GM21576 (cell line): ENCODE results near the gene RPL37A.
"Not testable (repeated sequence)": the region's sequence is repeated elsewhere in the genome, so short reads cannot be mapped to it uniquely, and the experiment has no call there.

Experiments used
- ATAC-seq: cut with Tn5 transposase; IDR thresholded peaks from one replicate; pipeline ENCODE4 v1.9.1; 2021; ENCODE audit warnings: mild to moderate bottlenecking, moderate library complexity; ENCODE audit not compliant: unreplicated experiment

Gene RPL37A

DNA sequence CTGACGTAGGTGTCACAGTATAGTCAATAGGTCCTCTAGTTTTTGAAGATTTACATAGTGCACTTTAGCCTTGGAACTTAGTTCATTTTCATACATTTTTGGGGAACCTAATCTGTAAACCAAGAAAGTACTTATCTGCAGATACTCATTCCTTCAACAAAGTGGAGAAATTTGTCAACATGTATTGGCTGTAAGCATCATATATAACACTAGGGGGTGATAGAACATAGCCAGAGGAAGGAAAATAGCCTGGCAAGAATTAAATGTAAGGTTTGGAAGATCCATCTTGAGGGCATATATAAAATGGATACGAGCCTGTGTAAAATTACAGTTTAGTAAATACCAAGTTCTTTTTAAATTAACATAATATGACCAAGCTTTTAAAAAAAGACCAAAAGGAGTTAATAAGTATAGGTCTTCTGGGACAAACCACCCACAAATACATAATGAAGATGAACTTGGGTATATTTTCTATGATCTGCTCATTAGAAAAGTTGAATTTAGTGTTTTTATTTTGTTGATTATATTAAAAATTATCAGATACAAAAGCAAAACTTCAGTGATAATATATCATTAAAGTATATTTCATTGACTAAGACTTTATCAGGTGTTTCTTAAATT lies 18.2 kb downstream of the RPL37A start:
- no peak for ATAC-seq

DNA sequence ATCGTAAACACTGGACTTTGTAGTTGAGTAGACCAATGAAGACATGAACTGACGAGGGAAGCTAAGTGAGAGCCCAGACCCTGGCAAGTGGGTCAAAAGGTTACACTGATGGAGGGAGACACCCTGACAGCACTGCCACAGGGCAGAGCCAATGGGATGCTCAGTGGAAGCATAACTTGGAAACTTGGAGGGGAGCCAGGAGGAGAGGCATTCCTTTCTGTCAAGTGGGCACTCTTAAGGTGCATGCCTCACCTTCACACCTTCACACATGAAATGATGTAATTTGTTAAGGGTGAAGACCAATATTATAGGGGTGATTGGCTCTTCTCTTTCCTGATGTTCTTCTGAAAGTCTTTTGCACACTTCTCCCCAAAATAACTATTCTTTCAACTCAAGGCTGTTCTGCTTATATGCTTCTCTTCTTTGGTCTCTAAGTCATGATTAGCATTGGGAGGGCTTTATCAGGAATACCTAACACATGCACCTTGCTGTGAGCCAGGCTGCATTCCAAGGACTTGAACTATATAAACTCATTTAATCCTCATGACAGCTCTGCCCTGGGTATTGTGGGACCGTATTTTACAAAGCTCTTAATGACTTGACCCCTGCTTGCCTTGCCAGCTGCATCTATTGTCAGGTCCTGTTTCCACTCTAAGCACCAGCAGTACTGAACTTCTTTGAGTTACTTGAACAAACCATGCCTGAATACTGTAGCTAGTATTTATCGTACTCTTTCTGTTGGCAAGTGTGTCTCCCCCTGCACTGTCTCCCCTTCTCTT lies 19.0 kb downstream of the RPL37A start:
- no peak for ATAC-seq

DNA sequence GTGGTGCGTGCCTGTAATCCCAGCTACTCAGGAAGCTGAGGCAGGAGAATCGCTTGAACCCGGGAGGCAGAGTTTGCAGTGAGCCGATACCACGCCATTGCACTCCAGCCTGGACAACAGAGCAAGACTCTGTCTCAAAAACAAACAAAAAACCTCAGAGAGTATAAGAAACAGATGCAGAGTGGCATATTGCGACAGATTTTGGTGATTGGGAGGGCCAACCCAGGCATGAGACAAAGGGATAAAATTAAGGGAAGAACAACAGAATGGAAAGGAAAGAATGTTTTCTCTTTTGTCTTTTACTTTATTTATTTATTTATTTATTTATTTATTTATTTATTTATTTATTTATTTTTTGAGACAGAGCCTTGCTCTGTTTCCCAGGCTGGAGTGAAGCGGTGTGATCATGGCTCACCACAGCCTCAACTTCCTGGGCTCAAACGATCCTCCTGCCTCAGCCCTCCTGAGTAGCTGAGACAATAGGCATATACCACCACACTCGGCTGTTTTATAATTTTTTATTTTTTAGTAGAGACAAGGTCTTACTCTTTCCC lies 20.0 kb downstream of the RPL37A start:
- not testable (repeated sequence) for ATAC-seq

DNA sequence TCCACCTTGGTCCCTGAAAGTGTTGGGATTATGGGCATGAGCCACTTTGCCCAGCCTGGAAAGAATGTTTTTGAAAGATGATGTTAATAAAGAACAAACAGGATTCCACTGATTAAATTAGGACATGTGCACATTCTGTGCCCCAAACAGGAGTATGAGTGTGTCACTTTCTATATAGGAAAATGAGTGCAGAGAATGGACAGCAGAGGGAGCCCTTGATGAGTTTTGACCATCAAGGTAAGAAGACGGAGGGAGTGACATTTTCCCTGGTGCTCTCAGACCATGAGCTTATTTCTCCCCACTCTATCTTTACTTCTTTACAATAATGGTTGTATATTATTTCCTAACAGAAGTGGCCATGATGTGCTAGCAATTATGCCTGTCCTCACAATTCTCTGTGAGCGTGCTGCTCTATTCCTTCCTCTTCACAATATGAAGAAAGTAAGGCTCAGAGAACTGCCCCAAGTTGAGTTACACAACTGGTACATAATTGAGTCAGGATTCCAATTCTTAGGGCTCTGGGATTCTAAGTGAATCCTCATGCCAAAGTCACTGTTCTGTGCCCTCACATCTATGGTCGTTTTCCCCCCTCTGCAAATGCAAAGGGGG lies 20.6 kb downstream of the RPL37A start:
- ATAC-seq: peak; percentile 73

DNA sequence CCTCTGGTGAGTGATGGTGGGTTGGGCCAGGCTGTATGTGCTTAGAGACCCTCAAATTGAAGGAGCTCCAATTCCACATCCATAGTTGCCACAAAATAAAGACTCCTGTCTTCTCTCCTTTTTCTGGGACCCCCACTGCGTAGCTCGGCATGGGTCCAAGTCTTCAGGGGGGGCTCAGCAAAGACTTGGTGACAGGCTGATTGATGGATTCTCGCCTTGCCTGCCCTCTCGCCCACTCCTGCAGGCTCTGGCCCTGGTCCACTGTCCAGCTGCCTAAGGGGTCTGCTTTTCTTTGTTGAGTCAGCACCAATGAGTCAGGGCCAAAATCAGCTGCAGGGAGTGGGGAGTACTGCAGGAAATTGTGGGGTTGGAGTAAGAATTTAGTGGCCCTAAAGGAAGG lies 21.5 kb downstream of the RPL37A start:
- no peak for ATAC-seq

DNA sequence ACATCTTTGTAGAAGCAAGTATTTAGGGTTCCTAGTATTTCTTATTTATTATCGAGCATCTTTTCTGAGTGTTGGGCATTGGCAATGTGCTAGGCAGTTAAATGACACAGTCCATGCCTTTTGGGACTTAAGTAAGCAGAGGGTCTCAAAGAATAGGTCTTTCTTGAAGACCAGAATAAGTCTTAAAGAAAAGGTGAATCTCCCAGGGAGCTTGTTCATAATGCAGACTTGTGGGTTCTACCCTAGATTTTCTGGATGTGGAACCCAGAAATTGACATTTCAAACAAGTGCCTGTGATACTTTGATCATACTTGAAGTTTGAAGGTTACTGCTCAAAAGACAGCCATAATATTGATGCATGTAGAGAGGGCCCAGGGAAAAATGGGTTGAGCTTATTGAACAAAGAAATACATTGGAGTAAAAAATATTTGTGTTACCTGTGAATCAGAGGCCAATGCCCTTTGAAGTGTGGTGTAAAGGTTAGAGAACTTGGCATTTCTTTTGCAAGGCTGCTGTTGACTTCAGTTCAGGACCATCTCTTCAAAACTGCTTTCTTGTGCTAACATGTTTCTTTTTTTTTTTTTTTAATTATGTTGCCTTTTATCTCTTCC lies 24.4 kb downstream of the RPL37A start:
- ATAC-seq: no peak

DNA sequence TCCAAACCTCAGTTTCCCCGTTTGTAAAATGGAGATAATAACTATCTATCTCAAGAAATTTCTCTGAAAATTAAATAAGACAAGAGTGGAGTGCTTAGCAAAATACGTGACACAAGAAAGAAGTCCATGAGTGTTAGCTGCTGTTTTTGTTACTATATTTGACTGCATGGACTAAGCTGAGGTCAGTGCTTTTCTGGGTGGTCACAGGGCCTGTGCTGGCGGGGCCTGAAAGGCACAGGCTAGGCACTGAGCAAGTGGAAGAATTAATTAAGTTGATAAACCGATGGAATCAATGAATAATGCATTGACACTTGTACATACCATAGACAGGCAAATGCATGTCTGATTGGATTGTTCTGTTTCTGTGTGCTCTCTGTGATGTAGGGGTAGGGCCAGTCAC lies 27.3 kb downstream of the RPL37A start:
- no peak for ATAC-seq

DNA sequence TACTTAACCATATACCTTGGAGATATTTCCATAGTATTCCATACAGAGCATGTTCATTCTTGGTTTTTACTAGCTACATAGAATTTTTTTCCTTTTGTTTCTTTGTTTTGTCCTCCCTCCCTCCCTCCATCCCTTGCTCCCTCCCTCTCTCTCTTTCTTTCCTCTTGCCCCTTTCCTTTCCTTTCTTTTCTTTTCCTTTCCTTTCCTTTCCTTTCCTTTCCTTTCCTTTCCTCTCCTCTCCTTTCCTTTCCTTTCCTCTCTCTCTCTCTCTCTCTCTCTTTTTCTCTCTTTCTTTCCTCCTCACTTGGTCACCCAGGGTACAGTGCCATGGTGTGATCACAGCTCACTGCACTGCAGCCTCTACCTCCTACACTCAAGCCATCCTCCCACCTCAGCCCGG lies 28.3 kb downstream of the RPL37A start:
- ATAC-seq: no peak

DNA sequence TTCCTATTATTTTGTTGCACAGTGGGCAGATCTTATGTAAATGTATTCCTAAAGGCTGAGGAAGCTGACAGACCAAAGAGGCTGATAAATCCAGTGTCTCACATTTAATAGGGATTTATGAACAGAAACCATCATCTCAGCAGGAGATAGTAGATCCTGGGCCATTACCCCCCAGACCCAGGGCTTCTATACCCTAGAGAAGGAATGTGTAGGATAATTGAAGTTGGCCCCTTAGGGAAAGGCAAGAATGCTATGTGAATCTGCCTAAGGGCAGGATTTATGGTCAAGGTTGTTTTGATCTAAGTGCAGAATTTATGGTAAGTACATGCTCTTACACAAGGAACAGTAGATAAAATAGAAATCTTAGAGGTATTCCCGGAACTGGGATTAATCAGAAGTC lies 29.0 kb downstream of the RPL37A start:
- no peak for ATAC-seq

DNA sequence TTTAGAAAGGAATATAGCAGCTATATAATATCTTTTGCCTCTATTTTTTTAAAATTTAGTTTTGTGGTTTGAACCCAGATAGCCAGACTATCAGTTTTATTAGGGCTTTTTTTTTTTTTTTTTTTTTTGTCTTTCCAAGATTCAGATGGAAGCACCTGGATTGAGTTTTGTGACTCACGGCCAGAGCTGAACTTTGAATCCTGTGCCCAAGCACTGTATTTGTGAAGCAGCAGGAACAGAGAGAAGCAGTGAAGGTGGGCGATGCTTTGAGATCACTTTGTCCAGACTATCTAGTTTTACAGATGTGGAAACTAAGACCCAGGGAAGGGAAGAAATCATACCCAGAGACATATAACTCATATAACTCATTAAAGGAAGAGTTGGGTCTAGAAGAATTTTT lies 33.9 kb downstream of the RPL37A start:
- no peak for ATAC-seq

DNA sequence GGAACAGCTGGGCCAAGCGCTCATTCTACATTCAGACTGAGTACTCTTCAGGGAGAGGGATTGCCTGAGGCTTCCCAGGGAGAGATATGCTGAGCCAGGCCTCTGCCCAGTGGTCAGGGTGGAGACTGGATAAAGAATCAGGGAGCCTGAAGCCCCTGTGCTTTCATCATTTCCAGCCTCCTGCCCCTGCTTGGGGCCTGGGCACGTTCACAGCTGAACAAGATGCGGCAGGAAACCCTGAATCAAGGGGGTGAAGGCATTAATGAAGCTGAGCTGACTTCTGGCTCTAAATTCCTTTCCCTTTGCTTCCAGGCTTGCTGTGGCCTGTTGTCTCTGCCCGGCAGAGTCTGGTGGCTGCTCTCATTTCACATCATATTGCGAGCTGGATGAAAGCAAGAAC lies 35.0 kb downstream of the RPL37A start:
- ATAC-seq: no peak

DNA sequence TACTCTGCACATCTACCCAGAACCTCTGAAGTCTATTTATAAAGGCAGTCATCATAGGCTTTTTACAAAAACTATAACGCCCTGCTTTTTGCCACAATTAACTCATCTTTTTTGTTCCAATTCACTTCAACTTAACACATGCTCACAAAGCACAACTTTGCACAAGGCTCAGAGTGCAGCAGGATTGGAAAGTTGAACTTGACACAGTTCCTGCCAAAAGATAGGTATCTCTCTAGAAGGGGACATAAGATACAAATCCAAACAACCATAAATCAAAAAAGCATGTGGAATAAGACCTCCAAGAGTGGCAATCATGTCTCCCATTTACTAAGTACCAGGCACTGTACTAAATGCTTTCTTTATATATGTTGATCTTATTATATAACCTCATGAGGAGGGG lies 36.2 kb downstream of the RPL37A start:
- no peak for ATAC-seq

DNA sequence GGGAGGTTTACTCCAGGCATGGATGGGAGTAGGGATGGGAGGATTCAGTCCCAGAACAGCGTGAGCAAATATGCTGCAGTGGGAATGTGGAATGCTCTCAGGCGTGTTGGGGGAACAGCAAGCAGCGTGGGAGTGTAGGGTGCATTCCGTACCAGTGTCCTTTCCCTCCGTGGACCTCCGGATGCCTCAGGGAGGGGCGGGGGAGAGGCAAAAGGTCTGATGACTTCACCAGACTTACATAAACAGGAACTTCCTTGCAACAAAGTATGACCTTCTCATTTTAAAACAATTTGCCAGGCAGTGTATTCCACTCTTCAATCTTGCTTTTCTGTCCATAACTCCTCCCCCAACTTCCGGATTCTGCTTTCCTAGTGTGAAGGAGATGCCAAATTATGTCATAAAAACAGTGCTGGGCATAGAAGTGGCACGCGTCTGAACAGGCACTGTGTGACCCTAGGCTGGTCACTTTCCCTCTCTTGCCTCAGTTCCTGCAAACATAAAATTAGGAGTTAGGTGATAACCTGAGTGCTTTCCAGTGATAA lies 36.9 kb downstream of the RPL37A start:
- no peak for ATAC-seq

DNA sequence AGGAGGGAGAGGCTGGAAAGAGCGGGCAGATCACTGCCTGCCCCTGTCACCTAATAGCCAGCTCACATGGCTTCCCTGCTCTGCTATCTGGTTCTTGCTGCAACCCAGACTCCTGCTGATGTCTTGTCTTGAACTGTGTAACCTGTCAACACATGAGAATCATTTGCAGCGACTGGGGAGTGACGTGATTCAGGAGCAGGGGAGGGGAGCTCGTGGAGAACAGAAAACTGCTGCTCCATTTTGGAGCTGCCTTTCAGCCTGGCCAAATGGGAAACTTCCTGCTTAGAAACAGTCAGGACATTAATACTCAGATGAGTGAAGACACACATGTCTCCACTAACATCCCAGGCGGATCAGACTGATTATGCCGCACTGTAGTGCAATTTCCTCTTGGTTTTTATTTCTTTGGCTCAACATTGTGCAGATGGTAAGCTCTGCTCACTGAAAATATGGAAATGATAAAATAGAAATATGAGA lies 38.1 kb downstream of the RPL37A start:
- ATAC-seq: no peak

DNA sequence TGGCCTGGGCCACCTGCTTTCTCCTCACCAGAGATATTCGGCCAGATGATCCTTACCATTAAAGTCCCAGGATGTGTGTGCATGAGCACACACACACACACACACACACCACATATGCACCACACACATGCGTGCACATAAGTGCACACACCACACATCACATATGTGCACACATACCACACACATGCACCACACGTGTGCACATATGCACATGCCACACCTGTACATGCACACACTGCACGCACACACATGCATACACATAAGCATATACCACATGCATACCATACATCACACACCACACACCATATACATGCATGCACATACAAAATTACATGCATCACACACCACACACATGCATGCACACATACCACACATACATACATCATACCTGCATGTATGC lies 38.7 kb downstream of the RPL37A start:
- ATAC-seq: no peak

DNA sequence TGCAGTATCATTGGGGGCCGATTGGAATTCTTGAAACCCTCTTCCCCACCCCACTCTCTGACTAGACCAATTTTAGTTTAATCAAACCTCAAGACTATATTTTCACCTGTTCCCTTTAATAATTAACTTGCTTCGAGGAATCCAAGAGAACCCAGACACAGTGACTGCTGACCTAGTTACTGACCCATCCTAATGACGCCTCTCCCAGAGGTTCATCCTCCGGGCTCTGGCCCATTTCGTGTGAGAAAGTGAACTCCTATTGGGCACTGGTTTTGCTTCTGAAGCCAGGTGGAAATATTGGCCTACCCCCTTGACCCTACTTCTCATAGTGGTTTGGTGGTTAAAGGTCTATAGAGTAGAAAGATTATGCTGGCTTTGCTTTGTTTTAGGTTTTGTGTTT lies 39.9 kb downstream of the RPL37A start:
- no peak for ATAC-seq

DNA sequence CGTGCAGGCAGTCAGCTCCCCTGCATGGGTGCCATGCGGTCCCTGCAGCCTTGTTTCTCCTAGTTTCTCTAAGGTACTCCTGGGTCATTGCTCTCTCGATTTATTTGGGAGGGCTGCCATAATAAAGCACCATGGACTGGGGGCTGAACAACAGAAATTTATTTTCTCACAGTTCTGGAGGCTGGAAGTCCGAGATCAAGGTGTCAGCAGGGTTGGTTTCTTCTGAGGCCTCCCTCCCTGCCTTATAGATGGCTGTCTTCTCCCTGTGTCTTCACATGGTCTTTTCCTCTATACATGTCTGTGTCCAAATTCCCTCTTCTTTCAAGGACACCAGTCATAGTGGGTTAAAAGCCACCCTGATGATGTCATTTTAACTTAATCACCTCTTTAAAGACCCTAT lies 40.5 kb downstream of the RPL37A start:
- no peak for ATAC-seq

DNA sequence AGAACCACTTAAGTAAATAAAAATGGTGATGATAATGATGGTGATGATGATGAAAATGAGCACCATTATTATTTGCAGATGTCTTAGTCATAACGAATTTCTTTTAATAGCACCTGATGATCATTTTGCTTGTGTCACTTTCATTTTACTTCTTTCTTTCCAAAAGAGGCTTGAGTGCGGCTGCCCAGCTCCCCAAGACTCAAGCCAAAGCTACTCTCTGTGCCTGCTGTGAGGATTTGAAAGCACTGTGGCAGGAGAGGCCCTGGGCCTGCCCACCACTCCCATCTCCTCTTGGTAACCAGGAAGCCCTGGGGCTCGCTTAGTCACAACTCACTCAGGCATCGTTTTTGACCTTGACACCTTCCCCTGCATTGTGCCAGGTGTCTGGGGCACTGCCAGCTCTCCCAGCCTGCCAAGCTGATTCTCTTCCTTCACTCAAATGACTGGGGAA lies 41.2 kb downstream of the RPL37A start:
- ATAC-seq: peak; percentile 47

DNA sequence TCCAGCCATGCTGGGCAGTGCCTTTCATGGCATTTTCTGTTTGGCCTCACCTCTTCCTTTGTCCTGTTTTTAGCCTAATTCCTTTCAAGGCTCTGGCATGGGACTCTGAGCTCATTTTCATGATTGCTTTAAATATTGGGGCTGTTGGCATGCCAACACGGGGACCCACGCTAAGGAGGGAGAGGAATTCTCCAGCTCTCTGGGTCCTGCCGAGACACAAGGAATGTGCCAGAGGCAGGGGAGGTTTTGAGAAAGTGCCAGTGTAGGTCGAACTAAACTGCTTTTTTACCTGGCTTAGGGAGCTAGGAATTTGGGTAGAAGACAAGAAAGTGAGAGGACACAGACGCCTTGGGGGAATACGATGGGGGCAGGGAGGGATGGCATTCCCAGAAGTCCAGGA lies 42.3 kb downstream of the RPL37A start:
- ATAC-seq: no peak

DNA sequence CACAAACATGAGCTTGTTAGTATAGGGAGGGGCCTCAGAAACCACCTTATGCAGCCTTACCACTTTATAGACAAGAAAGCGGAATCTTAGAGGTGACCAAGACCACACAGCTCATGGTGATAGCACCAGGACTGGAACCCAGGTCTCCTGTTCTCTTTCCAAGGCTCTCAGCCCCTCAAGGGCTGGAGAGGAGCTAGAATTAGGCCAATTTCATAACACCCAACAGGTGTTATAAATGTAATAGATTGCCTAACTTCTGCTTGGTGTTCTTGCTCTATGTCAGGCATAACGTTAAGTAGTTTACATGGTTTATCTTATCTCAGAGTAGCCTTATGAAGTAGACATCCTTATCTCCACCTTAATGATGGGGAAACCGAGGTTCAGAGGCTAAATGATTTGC lies 42.9 kb downstream of the RPL37A start:
- no peak for ATAC-seq

DNA sequence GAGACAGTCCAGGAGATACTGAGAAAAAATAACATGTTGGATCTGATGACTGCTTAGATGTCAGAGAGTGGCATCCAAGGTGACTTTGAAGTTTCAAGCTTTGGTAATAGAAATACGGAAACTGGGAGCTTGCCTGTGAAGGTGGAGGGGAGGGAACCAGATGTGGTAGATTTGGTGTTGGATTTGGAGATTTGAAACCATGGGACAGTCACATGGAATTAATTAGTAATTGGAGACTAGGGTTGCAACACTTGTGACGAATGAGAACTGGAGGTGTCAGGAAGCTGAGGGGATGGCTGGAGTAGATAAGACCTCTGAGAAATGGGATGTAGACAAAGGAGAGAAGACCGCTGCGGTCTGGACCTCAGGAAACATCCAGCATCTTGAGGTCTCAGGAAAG lies 46.7 kb downstream of the RPL37A start:
- no peak for ATAC-seq
